Caki2 (cell line): ENCODE data around the gene ARSG. TPM values are rescaled to one million over a fixed set of nuclear protein-coding genes. Genes with fewer than 3 reads are reported as not detected.

ENCODE experiments used
- DNase-seq: peaks from one replicate; pipeline ENCODE4 v3.0.0-alpha.2; 2015; ENCODE audit warnings: low read depth
- in situ Hi-C: cut with HindIII; loops from 2 replicates; pipeline ENCODE4 v1.10.0; 2016; ENCODE audit warnings: low sequenced_read_pairs, low pct_unique_long_range_greater_than_20kb, mixed read lengths
- total RNA-seq: library from RNA; depleted of rRNA; stranded (reverse); fragments of >200 nt; shearing (Covaris generic); gene quantifications from 2 replicates; pipeline ENCODE4 v1.2.3, GENCODE V29; 2014; ENCODE audit warnings: low replicate concordance; rRNA removed

ARSG gene
- total RNA-seq, 1 experiment from 2014 or later = 0.41 TPM

DNA sequence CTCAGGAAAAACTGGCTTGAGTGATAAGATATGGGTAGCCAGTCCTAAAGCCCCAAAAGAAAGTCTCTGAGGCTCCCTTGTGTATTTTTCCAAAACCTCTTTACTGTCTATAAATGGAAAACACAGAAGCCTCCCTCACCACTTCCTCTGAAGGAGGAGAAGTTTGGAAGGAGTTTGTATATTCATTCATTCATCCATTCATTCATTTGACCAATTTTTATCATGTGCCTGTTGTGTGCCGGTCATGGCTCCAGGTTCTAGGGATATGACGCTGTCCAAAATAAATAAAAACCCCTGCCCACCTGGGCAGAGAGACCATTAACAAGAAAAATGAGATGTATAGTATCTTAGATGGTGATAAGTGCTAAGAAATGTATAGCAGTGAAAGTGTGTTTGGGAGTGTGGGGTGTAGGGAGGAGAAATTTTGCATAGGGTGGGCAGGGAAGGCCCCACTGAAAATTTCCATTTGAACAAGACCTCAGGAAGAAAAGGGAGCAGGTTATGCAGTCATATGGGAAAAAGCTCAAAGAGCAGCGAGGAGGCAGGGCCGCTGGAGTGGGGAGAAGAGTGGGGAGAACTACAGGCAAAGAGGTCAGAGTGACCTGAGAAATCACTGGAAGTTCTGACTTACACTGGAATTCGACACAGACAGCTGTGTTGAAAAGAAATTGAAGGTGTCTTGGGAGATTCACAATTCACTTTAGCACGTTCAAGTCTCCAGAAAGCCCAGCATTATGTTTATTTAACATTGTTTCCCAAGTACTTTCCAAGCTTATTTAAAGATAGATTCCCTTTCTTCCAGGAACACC lies 172.1 kb downstream of the ARSG start:
- no peak for DNase-seq
- in situ Hi-C loops = no loop called here

DNA sequence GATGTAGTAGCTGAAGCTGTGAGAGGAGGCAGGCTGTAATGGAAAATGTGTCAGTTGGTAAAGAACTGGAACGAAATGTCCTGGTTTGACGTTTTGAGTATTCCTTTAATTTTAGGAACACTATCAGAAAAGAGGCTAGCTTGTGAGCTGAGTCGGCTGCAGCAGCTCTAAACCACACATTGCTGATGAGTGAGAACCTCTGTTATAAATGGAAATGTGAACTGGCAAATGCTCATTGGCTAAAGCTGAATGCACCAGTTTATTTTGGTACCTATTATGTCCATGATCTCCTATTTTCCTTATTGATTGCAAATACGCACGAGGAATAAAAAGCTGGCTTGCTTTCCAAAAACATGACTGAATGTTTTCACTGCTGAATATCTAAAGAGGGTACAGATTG lies 177.0 kb downstream of the ARSG start:
- in situ Hi-C loops = no loop called here
- DNase-seq = no peak

DNA sequence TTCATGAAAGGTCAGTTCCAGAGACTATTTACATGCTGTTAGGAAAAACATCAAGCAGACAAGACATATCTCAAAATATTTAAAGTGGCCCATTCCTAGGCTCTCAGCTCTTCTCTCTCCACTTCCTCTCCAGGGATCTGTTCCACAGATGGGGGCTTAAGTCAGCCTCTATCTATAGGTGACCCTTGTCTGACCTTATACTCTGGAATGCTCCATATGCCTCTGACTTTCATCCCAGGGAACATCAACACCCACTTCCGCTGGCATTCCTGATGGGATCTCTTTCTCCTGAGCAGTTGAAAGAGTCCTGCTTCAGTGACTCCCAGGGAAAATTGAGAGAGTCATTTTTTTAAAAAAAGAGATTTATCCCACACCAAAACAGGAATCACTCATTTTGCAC lies 177.5 kb downstream of the ARSG start:
- no peak for DNase-seq
- in situ Hi-C loops = no loop called here

Other genes starting within 250 kb of the ARSG start
- gene AMZ2, start 43.5 kb upstream of the ARSG start, total RNA-seq = 217 and 252 TPM in 2 replicates
- gene SLC16A6, start 368 bp upstream of the ARSG start, total RNA-seq = 0.43 TPM in 1 of 2 replicates, not detected in the other
- gene WIPI1, start 166.0 kb downstream of the ARSG start, total RNA-seq = 29.7 and 33.6 TPM in 2 replicates
- gene PRKAR1A, start 220.9 kb downstream of the ARSG start, total RNA-seq = 127 and 161 TPM in 2 replicates